HG02973 (cell line): ENCODE results near the gene ROS1.

Experiments used
- ATAC-seq: cut with Tn5 transposase; IDR thresholded peaks from one replicate; pipeline ENCODE4 v1.9.1; 2021; ENCODE audit warnings: moderate library complexity; ENCODE audit not compliant: unreplicated experiment

Gene ROS1

GRCh38 chr6:117311726-117312125, 114.0 kb downstream of the ROS1 start:
- ATAC-seq, result no peak

GRCh38 chr6:117311310-117311709, 114.4 kb downstream of the ROS1 start:
- ATAC-seq, result no peak

- no peak for ATAC-seq
Measured at GRCh38 chr6:117309611-117310010, 116.1 kb downstream of the ROS1 start.

GRCh38 chr6:117309069-117309468, 116.7 kb downstream of the ROS1 start:
- ATAC-seq, result no peak

GRCh38 chr6:117307655-117308054, 118.1 kb downstream of the ROS1 start:
- ATAC-seq, result no peak

GRCh38 chr6:117306227-117306790, 119.4 kb downstream of the ROS1 start:
- ATAC-seq, result no peak

- no peak for ATAC-seq
Measured at GRCh38 chr6:117304446-117304845, 121.3 kb downstream of the ROS1 start.

GRCh38 chr6:117303323-117303722, 122.4 kb downstream of the ROS1 start:
- ATAC-seq, result no peak

- no peak for ATAC-seq
Measured at GRCh38 chr6:117298941-117299340, 126.8 kb downstream of the ROS1 start.

- no peak for ATAC-seq
Measured at GRCh38 chr6:117290173-117290846, 135.4 kb downstream of the ROS1 start.

- ATAC-seq, result no peak
Measured at GRCh38 chr6:117288083-117288715, 137.5 kb downstream of the ROS1 start.

- ATAC-seq, result no peak
Measured at GRCh38 chr6:117280922-117281321, 144.8 kb downstream of the ROS1 start.

GRCh38 chr6:117276778-117277316, 148.9 kb downstream of the ROS1 start:
- no peak for ATAC-seq

GRCh38 chr6:117275711-117276110, 150.0 kb downstream of the ROS1 start:
- ATAC-seq, result no peak

GRCh38 chr6:117275205-117275604, 150.5 kb downstream of the ROS1 start:
- ATAC-seq, result no peak

- ATAC-seq, result no peak
Measured at GRCh38 chr6:117272891-117273290, 152.9 kb downstream of the ROS1 start.

GRCh38 chr6:117272032-117272866, 153.5 kb downstream of the ROS1 start:
- no peak for ATAC-seq

- no peak for ATAC-seq
Measured at GRCh38 chr6:117270843-117271507, 154.8 kb downstream of the ROS1 start.

GRCh38 chr6:117270055-117270842, 155.5 kb downstream of the ROS1 start:
- no peak for ATAC-seq

GRCh38 chr6:117269638-117270054, 156.1 kb downstream of the ROS1 start:
- no peak for ATAC-seq
